Lung microvascular endothelial cell (primary cell): ENCODE data around the gene PTX4. TPM values are rescaled to one million over a fixed set of nuclear protein-coding genes. Genes with fewer than 3 reads are reported as not detected.

Experiments
- DNase-seq, 2 donors: peaks; one replicate each; pipeline versions ENCODE4 v3.0.0 to v3.0.0-alpha.2; 2010; ENCODE audit warnings: low read depth in 2 of 2
- total RNA-seq: library from RNA; depleted of rRNA; stranded (reverse); fragments of >200 nt; gene quantifications from 2 replicates; pipeline ENCODE4 v1.2.1, GENCODE V29; 2014

Gene PTX4
- total RNA-seq, 1 donor from 2014 or later: not detected

DNA sequence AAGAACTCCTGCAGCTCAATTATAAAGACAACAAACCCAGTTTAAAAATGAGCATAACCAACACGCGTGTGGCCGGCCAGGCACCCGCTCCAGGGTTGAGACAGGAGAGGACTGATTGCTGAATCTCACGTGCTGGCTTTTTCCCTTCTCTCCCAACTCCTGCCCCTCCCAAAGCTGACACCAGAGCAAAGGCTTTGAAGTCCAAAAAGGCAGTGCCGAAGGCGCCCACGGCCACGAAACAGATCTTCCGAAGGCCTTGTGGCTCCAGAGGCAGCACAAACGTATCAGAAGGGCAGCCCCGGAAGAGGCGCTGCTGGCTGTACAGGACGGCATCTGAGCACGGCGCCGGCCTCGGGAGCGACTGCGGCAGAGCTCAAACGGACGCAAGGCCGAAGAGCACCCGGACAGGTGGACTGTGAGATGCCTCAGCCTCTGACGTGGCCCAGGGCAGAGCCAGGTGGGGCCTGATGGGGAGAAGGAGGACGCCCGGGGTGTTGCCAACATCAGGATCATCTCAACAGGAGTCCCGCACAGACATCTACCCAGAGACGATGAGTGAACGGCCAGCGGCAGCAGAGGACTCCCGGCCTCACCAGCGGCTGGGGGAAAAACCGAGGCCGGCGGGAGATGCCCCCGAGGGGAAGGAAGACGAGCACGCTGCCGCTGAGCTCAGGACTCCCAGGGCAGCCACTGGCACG, 24.4 kb downstream of the PTX4 start:
- DNase-seq: no peak

DNA sequence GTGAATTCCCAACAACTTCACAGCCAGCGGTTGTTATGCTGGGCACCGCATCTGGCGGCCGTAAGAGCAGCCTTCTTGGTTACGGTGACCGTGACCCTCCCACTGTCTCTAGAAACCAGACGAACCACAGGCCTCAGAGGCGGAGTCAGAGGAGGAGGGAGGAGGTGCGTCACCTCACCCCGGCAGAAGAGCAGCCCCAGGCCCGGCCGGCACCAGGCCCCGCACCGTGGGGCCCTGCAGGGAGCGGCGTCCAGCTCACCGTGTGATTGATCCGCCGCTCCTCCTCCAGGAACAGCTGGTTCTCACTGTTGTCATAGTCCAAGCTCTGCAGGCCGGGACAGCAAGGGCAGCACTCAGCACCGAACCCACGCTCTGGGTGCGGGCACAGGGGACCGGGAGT, 27.6 kb downstream of the PTX4 start:
- no peak for DNase-seq

DNA sequence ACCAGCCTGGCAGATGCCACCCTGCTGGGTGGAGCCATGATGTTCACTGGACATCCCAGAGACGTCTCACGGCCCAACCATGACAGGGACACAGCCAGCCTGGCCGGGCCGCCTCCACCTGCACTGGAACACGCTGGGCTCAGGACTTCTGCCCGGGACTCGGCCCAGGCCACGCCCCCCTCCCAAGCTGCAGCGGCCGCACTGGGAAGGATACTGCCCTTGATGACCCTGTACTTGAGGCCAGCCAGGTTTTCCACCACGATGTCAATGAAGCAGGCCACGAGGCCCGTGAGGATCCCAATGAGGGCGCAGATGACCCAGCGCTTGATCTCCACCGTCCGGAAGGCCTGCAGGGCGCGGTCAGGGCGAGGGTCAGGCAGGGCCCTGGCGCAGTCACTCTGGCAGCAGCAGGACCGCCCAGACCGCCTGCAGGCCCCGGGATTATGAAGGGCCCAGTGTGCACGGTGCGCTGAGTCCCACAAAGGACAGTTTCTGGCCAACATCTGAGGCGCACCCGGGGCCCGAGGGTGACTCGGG, 28.1 kb downstream of the PTX4 start:
- no peak for DNase-seq

DNA sequence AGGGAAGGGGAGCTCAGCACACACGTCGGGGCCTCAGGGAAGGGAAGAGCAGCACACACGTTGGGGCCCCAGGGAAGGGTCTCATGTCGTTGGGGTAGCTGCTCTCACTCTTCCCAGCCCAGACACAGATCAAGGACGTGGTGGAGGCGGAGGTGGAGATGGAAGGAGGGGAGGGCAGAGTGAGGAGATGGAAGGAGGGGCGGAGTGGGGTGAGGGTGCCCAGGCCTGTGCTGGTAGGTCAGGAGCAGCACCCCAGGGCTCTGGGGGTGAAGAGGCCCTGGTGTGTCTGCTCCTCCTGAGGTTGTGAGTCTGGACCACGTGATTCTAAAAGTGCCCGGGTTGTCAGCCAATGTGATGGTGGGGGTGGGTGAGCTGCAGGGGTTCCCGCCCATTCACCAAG, 28.8 kb downstream of the PTX4 start:
- DNase-seq: no peak

DNA sequence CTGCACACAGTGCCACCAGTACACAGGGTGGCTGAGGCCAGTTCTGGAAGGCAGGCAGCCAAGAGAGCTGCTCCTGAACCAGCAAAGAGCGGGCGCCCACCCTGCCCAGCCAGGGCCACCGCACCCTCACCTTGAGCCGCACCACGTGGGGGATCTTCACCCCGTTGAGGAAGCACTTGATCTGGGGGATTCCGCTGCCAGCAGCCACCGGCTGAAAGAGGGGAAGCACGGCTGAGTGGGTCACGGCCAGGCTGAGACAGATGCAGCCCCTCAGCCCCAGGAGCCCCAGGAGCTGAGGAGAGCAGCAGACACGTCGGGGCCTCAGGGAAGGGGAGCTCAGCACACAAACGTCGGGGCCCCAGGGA, 29.8 kb downstream of the PTX4 start:
- no peak for DNase-seq

DNA sequence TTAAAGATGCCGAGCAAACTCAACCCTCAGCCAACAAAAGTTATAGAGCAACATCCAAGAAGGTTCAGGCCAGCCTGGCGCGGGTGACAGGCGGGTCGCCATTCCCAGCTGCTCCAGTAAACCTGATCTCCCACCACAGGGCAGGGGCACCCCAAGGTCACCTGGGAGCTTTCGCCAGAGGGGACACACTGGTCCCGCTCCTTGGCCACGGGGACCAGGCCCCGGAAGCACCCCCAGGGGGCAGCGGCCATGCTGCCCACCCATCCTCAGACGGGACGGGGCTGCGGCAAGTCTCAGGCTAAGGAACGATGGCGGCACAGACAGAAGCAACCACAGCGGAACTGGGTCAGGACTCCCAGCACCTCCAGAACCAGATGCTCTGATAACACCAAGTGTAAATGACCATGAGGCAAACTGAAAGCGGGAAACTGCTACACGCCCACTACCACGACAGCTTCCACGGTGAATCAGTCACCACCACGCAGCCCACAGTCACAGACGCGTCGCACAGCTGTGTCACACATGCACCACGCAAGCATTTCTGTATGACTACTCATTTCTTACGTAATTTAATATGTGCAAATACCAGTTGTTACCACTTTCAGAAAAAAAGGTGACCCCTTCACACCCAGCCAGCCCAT, 30.3 kb downstream of the PTX4 start:
- no peak for DNase-seq

DNA sequence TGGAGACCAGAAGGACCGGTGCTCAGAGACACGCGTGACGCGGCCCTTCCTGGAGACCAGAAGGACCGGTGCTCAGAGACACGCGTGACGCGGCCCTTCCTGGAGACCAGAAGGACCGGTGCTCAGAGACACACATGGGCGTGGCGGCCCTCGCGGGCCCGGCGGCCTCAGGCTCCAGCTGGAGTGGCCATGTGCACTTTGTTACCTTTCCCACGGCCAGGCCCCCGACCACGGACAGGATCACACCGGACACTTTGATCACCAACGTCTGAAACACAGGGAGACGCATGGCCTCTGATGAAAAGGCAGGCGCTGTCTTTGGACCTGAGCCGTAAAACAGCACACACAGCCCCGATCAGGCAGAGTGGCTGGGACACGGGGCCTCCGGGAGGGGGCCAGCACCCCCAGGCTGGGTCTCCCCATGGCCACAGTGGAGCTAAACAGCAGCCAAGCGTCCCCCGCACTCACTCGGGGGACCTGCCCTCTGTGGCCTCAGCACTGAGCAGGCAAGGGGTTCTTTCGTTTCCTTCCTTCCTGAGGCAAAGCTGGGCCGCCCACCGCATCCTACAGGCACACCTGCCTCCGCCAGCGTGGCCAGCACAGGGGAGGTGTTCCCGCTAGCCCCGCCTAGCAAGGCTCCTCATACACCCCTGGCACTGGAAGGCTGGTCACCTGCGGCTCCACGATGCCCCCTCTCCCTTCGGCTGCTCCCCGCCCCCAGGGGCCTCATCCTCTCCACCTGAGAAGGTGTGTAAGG, 31.1 kb downstream of the PTX4 start:
- no peak for DNase-seq

DNA sequence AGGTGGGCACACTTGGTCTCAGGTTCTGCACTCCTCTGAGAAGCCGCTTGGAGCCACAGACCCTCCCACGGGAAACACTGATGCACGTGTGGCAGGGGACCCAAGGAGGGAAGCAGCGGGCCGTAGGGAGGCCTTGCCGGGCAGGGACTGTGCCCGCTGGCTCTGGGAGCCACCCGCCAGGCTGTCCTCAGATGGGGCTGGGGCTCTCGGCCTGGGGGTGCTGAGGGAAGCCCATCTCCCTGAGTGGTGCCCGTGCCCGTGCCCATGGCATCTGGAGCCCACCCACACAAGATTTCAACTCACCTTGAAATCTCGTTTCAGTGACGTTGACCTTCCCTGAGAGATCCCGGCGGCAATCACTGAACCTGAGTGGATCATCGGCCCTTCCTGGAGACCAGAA, 31.8 kb downstream of the PTX4 start:
- no peak for DNase-seq

DNA sequence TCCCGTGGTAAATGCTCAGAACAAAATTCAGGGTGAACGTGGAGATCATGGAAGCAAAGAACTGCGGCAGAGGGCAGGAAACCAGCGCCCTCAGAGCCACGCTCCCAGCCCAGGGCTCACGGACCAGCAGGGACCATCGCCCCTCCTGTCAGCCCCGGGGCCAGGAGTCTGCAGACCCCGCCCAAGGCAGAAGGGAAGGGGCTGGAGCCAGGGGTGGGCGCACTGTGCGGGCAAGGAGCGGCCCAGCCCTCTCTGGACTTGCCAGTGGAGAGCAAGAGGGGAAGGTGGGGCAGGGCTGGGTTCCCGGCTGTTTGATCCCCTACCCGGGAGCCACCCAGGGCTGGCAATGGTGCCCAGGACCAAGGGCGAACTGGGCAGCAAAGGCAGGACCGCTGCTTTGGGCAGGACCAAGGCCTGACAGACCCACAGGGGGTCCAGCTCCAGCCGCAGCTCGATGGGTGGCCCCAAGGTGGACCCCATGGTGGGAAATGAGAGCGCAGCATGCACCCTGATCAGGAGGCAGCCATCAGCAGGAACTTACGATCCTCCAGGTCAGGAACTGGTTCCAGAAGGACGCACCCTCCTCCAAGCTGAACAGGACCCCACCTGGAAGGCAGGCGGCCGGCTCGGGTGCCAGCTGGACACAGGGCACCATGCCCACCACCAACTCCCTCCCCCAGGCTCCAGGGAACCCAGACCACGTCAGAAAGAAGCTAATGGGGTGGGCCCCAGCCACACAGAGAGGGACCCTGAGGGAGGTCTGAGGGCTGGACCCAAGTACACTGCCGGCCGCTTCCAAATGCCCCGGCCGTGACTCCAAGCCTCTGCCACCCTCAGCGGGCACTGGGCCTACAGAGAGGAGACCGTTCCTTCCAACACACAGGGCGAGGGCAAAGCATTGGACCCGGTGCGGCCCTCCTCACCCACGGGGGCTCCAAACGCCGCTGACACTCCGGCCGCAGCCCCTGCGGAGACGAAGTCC, 33.3 kb downstream of the PTX4 start:
- no peak for DNase-seq

DNA sequence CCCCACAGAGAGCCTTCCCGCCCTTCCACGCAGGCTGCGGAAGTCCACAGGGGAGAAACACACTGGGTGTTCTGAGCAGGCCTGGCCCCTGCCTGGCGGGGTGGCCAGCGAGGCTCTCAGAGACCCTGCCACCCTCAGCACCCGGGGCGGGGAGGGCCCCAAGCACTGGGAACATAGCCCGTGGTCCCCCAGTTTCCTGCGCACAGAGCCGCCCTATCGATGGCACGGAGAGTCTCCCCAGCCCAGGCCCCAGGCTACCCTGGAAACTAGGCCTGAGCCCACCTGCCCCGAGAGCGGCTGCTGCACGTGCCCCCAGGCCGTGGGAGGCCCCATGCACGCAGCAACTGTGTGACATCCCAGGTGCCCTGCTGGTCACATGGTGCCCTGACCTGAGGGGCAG, 34.2 kb downstream of the PTX4 start:
- no peak for DNase-seq

DNA sequence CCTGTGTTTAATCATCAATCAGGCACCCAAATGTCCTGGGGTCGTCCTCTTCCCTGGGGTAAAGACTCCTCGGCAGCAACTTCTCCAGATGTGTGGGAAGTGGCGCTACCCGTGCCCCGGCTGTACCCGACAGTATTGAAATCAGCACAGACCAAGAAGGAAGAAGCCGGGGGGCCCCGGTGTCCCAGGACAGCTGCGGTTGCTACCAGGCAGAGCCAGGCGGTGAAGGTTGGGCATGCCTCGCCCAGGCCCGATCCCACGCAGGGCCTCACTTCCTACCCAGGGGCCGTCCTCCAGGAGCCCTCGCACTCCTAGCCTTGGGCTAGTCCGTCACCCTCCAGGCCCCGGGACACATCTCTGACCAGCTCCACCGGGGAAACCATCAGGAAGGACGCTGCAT, 35.4 kb downstream of the PTX4 start:
- DNase-seq: no peak

DNA sequence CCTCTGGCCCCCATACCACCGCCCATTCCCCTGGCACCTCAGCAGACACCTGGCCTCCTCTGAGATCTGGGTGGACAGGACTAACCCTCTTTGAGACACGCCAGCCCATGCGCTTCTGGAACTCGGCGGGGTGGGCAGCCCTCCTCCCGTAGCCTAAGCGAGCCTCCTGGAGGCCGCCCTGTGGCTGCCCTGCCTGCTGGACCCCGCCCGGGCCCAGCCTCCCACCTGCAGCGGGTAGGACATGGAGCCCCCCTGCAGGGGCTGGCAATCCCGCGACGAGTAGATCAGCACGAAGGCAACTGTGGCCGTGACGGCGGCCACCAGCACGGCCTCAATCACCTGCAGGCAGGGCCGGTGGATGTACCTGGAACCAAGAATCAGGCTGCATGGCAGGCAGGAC, 36.2 kb downstream of the PTX4 start:
- DNase-seq: no peak

DNA sequence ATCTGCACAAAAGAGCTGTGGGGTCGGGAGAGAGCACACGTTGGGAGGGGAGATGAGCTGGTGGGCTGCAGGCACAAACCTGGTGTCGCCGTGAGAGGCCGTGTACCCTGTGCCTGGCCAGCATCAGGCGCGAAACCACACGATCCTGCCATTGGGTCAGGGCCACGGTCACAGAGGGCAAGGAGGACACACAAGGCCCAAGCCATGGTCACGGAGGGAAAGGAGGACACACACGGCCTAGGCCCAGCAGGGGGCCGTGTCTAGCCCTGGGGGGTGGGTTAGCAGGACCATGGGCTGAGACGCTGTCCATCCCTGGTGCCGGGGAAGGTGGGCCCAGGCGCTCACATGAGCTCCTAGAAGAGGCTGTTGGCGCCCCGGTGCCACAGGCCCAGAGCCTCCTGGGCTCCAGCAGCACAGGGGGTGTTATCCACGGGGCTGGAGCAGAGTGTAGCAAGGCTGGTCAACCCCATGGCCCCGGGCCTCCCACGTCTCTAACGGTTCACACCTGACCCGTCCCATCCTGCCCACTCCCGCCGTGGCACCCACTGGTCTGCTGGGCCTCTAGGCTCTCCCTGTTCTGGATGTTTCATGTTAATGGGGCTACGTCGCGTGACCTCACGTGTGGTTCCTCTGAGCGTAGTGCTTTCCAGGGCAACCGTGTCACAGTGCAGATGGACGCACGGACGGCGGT, 36.9 kb downstream of the PTX4 start:
- no peak for DNase-seq

DNA sequence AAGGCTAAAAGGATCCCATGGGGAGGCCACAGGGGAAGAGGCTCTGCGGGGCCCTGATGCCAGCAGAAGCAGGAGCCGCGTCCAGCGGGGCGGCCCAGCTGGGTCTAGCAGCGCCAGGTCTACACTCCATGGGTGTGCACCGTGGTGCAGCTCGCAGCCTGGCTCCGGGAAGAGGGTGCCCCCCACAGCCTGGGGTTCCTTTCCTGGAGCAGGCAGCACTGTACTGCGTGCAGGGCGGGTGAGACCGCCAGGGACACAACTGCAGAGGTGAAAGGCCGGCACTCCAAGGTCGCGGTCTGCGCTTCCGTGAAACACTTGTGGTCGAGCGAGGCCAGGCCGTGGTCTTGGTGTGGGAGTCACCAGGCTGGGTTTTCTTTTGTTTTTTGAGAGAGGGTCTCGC, 37.9 kb downstream of the PTX4 start:
- no peak for DNase-seq

DNA sequence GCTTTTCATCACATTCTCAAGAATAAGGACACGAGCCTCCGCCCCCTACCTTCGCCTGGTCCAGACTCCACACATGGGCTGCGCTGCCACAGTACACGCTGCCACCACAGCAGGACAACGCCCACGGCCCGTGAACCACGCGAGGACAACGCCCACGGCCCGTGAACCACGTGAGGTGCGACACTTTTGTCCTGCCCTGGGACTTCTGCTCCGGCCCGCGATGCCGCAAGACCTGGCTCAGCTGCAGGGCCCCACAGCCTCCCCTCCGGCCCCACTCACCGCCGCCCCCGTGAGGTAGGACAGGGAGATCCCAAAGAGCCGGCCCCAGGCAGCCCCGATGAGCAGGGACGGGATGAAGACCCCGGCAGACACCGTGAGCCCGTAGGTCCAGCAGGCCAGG, 38.5 kb downstream of the PTX4 start:
- DNase-seq: no peak

DNA sequence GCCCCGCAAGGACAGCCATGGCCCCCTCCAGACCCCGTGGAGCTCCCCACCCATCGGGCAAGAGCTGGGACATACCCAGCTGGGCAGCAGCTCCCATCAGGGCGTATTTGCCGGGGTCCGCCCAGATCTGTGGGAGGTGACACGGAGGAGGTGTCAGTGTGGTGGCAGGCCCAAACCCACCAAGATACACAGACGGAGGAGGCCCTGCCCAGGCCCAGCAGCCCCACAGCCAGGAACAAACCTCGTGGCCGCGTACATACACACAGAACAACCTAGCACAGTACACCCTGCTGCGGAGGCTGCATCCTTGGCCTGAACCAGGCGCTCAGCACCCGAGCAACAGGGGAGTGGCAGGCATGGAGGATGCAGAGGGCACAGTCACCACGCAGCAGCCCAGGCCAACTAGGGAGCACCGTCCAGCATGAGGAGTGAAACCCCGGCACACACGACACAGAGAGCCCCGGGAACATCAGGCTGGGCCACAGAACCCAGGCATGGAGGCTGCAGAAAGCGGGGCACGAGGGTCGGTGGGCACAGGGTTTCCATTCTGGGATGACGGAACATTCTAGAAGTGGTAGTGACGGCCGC, 39.4 kb downstream of the PTX4 start:
- DNase-seq: no peak

DNA sequence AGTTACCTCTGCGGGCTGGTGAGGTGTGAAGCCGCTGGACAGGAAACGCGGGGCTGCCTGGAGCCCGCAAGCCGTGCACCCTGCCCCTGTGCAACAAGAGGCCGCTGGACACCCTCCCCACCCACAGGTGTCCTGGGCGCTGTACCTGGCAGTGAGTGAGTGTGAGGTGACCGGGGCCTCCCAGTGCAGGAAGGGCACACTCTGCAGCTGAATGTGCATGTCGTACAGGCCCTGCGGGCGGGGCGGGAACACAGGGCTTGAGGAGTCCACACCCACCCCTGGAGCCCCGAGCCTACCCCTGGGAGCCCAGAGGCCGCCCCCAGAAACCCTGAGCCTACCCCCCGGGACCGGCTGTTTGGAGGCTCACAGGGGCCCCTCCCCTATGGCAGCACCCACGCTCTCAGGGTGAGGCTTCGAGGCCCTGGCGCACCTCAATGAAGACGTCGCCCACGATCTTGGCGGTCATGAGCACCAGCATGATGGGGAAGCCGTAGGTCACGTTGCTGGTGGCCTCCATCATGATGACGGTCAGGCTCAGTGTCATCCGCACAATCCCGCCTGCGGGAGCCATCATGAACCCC, 40.1 kb downstream of the PTX4 start:
- DNase-seq: no peak

DNA sequence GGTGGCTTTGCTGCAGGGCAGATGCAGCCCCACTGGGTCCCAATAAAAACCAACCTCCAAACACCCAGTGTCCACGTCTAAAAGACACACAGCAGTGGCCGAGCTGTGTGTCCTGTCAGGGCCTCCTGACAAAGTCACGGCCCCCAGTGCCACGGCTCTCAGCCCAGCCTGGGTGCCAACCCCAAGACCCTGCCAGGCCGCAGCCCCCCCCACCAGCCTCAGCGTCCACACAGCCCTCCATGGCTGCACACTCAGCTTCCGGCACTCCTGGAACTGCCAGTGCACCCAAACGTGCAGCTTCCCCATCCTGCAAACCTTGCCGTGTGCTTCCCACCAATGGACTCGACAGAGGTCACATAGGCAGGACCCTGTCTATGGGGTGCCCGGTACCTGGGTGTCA, 40.8 kb downstream of the PTX4 start:
- DNase-seq: no peak

DNA sequence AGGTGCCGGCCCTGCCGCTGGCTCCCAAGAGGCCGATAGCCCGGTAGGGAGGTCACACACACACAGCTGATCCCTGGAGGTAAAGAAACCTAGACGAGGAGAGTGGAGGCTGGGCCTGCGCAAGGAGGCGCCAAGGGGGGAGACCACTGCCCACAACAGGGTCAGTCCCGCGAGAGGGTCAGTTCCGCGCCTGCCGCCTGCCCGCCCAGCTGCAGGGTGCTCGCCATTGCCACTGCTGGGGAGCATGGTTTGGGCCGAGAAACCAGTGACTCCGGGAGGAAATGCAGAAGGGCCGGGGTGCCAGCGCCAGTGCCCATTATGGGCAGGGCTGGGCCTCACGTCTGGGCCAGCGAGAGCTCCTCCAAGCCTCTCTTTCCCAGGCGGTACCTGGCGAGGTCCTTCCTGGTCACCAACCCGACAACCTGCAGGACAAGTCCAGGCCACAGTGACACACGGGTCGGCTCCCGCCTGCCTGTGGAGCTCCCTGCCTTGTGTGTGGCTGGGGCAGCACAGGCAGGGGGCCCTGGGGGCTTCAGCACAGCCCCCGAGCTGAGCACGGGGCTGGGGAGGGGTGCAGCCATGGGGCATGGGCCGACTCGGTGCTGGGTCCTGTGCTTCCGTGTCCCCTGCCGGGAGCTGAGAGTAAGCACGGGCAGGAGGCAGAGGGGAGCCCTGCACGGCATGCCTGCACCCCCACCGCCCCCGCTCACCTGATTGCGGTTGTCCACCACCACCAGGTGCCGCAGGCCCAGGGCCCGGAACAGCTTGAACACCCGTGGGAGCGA, 42.3 kb downstream of the PTX4 start:
- no peak for DNase-seq
